AG08395 (cell line): ENCODE results near the gene CHCHD3.

Source experiments
- DNase-seq: peaks from one replicate; pipeline ENCODE4 v3.0.0; 2012; ENCODE audit warnings: mixed read lengths, low spot score

The CHCHD3 gene

DNA sequence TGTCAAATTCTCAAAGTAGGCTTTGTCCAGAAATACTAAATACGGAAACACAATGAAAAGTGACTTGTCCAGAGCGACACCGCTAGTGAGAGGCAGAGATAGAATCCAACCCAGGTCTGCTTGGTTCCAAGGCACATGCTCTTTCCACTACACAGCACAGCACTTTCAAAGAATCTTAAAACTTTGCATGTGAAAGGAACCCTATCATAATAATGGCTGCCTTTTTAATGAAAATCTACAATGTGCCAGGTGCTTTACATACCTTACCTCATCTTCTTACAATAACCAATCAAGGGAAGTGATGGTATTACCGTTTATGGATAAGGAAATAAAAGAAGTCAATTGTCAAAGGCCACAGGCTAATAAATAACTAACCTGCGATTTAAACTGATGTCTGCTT is 2.6 kb downstream of the CHCHD3 start:
- DNase-seq = no peak

DNA sequence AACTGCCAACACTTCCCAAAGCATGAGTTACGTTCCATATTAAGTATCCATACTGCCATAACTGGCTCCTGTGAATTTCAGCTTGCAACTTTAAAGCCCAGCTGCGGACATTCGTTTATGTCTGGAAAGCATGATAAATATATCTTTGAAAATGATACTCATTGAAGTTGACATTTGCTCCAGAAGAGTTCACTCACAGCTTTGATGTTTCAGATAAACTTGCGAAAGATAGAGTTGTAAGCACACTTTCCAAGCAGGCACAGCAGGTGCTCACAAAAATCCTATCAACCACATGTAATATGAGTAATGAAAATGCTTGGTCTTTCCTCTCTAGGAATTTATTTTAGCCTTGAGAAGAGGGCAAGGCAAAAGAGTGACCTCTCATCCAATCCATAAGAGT is 4.5 kb downstream of the CHCHD3 start:
- no peak for DNase-seq

DNA sequence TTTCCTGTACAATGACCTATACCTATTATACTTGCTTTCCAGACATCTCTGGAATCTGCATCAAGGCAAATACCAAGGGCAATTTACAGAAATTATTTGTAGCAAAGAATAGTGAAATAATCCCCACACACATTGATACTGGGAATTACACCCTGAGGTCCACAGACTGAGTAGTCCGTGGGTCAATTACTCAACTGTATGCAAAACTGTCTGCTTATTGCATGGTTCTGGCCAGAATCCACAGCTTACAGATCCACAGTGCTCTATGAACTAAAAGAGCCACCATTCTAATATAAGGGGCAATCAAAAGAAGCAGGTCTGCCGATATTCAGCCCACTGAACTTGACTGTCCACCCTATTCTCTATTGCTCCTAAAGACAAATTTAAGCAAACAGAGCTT is 5.7 kb downstream of the CHCHD3 start:
- DNase-seq = no peak

DNA sequence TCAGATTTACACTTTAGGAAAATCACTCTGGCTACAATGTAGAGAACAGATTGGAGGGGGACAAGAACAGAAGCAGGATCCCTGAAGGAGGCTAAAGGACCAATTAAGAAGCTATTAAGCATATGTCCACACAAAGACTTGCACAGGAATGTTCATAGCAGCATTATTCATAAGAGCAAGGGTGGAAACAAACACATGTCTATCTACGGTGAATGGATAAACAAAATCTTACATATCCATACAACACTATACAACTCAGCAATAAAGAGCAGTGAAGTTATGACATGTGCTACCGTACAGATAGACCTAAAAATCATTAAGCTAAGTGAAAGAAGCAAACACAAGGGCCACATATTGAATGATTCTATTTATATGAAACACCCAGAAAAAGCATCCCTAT is 10.4 kb downstream of the CHCHD3 start:
- no peak for DNase-seq

DNA sequence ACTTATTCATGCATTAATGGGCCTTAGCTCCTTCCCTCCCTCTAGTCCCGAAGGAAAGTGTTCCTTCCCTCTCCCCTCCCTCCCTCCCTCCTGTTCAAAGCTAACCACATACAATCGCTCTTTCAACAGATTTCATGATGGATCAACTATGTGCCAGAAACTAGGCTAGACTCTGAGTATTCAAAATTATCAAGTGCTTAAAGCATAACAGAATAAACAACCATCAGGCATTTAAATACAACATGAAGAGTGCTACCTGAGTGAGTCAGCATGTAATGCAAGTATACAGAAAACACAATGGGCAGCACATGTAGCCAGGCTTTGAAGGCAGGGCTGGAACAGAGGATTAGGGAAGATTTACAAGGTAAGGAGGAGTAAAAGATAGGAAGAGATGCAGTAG is 11.3 kb downstream of the CHCHD3 start:
- DNase-seq = no peak

DNA sequence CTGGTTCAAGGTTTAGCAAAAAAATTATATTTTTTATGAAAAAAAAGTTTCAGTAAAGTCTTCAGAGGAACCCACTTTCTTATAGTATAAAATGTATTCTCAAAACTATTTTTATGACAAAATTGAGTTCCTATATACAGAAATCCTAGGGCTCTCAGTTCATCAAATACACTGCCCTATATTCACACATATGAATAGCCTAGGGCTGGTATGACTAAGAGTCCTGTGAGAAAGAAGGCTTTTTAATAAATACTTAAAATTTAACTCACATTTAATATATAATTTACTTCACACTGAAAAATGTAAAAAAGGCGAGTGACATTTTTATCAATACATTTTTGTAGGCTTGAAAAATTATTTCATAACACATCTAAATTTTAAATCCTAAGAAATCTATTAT is 16.6 kb downstream of the CHCHD3 start:
- DNase-seq = no peak

DNA sequence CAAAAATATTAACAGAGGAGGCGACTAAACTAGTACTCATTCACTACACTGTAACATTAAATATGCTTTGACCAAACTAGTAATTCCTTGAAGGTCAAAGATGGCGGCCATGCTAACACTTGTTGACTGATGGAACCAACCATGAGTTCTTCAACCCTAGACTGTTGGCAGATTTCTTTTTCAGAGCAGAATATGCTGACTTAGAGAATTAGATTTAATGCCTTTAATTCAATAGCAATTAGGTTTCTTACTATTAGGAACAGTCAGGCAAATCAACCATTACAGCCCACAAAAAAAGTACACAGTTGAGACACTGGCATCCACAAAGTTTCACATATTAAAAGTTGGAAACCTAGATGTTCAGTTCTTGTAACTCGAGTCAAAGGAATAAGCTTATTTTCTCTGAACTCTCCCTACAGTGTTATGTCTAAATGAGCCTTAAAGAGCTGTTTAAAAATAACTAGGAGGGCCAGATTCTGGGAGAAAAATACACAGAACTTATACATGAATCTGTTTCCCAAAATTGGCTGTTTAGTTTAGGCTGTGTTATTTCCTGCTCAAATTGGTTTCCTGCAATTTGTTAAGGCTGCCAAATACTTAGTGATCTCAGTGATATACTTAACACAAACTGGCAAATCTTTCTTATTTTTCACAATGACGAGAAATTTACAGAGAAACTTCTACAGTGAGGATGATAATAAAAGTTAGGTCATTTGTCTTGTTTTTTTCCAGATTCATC is 17.6 kb downstream of the CHCHD3 start:
- DNase-seq = no peak

DNA sequence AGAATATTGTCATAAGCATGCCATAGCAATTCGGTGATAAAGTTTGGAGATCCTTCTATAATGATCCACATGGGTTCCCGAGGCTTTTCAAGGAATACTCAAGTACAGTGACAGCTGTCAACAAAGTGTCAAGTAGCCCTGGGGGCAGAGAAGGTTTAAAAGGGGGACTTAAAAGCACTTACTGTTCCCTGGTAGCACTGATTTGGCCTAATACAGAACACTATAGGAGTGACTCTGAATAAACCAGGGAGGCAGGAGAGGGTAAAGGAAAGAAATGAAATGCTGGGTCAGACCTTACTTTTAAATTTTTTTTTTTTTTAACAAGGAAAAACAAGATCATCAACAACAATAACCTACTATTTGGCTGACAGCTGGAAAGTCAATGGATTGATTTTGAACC is 20.1 kb downstream of the CHCHD3 start:
- DNase-seq = no peak

DNA sequence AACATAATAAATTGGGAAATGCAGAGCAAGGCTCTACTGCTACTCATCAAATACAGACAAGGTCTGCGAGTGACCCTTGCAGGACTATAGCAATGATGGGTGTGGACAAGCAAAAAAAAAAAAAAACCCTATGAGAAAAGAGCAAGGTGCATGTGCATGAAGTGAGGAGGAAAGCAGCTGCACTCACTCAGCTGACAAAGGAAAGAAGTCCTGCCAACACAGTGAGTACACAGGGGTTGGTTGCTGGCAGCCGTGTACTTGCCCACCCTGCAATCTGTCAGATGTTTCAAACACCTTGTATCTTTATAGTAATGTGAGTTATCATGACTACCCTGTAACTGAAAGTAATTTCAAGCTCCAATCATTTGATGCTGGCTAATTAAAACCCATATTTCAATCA is 20.5 kb downstream of the CHCHD3 start:
- DNase-seq = no peak

DNA sequence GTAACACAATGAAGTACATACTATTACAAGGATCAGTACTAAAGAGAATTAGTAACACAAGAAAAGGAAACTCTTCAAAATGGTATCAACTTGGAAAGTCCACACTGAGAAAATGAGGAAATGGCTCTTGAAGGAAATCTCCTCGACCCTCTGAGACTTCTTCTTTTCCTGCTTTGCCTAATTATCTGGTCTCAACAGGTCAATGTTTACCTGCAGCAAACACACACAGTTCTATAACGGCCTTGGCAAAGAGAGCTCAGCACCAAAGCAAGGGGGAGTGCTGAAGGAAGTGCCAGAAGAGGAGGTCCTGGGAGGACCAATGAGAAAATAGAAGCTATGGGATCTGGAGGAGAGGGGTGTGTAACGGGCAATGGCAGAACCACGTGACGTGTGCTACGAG is 21.9 kb downstream of the CHCHD3 start:
- no peak for DNase-seq

DNA sequence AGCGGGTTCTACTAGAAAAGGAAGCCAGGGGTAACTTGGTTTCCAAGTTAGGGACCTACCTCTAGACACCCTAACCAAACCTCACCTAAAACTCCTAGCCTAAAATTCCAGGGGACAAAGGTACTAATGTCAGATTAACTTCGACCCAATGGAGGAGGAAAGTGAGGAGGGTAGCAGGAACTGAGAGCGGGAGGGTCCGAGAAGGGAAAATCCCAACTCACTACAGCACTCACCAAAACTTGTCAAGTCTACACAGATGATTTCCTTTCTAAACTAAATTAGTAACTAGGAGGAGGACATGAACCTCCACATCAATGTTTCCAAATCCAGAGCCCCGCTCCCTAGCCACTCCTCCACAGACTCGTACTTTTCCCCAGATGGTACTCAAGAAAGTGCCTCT is 22.6 kb downstream of the CHCHD3 start:
- DNase-seq = no peak

DNA sequence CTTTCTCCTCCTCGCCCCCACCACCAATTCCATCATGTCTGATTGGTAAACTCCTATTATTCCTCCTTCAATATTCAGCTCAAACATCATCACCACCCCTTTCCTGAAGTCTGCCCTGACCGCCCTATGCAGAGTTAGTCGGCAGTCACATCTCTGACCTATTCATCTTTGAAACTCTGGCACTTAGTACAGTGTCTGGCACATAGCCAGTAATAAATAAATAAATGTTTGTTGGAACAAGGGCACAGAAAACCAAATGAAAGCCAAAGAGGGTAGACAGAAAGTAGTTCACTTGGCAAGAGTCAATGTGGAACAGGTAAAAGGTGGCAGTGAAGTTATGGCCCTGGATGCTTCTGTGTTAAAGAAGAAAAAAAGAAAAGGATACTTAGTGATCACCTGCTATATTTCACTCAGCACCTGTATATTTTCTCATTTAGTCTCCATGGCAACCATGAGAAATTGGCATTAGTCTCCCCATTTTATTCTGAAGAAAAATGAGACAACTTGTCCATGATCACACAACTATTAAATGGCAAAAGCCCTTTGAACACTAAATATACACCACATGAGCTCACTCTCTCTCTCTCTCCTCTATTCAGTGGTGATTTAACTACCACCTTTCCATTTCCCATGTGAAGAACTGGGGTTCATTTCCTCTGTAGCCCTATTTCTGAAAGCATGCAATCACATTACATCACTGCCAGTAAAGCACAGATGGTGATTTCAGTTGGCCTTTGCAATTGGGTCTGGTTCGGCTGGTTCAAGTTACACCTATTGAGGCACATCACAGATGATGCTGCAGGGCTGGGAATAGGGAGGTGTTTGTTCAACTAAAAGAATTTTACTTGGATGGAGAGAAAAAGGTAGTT is 25.3 kb downstream of the CHCHD3 start:
- no peak for DNase-seq

DNA sequence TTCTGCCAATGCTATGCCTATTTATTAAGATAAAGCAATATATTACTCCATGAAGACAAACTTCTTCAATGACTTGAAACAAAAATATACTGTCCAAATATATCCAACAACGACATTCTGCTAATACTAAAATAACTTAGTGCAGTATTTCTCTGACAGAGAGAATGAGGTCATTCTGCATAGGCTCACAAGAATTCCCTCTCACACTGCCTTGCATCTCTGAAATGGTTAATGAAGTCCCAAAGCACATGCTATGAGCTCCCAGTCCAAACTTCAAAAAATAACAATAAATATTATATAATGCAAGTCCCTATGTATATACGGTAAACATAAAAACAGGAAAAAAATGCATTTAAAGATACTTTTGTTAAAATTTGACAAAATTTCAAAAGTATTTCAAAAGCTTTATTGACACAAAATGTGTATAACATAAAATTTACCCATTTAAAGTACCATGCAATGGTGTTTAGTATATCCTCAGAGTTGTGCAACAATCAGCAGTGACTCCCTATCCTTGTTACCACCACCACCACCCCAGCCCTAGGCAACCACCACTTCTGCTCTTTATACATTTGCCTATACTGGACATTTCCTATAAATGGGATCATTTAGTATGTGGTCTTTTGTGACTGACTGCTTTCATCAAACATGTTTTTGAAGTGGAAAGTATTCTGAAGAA is 27.6 kb downstream of the CHCHD3 start:
- no peak for DNase-seq

DNA sequence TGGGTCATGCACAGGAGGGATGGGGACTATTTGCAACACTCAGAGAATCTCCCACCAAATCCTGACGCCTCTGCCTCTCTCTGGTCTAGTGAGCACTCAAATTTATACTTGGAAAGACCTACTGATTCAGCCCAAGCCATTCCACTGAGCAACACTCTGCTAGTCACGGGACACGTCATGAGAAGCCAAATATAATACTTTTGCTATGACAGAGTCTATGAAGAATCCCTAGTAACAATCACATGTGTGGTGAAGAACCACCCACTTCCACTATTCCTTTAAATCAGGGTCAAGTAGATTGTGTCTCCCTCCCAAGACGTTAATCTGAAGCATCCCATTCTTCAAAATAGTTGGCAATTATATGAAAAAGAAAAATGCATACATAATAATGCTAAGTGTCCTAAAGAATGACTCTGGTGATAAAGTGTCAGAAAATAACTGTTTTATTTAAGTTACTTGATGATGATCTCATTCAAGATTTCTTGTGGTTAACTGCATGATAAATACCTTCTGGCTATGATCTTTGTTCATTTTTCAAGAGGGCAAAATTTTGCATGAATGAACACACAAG is 28.5 kb downstream of the CHCHD3 start:
- peak; percentile 94 for DNase-seq

DNA sequence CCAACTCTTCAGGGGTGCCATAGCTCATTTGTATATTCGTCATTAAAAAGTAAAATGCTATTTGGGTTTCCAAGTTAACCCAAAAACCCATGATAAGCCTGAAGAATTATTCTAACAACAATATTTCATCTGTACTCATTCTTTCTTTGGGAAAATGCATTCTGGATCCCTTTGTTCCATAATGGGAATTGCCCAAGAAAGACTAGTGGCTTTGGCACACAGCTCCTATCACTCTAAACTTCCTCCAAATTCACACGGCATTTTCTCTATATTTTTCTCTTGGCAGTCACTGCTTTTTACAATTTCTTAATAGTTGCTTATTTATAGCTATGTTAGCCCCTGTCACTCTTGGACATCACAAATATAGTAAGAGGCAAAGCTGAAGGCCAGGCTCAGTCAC is 29.1 kb downstream of the CHCHD3 start:
- peak; percentile 20 for DNase-seq

DNA sequence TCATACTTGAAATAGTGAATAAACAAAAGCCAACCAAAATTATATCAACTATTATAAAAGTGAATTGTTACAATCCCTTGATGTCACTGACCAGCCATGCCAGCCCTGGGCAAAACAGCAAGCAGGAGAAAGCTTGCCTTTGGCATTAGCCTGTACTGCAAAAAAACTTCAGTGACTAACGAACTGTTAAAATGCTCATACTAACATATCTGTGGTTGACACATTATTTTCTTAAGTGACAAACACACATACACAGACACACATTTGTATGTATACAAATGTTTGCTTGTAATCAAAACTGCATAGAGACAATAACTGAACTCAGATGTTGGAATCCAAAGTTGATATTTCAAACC is 29.5 kb downstream of the CHCHD3 start:
- DNase-seq = no peak

DNA sequence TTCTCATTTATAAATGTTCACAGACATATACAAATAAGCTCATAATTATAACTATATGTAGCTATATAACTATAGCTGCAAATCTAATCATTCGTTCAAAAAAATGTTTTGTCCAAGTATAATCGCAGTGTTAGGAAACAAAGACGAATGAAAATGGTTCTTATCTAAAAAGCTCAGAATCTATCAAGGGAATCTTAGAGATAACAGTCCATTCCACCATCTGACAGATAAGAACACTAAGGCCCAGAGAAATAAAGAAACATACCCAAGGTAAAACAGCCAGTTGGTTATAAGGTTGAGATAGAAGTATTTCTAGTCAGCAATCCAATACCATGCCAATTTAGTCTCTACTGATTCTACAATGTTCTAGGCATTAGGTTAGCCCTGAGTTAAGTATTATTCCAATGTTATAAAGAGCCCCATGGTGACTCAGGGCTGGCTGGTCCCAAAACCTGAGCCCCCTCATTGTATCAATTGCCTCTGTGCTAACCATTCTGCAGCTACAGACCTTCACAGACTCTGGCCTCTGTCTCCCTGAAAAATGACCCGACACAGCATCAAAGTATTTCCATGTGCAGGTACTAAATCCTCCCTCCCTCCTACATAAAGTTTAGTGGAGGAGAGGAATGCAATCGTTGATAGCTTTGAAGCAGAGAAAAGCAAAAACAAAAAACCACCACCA is 30.0 kb downstream of the CHCHD3 start:
- no peak for DNase-seq

DNA sequence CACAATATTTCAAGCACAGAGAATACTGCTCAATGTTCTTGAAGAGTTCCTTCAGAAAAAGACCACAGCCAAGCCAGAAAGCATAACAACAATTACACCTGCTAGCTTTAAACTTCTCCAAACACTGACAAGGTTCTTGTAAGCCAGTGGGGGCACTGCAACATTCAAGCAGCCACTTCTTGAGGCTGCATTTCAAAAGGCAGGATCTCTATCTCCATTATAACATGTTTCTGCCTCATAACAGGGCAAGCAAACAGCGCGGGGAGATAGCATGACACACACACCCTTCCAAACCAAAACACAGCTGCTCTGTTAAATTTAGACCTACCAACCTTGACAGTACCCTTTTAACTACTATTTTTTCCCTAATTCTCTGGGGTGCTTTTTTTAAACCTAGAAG is 30.8 kb downstream of the CHCHD3 start:
- no peak for DNase-seq

DNA sequence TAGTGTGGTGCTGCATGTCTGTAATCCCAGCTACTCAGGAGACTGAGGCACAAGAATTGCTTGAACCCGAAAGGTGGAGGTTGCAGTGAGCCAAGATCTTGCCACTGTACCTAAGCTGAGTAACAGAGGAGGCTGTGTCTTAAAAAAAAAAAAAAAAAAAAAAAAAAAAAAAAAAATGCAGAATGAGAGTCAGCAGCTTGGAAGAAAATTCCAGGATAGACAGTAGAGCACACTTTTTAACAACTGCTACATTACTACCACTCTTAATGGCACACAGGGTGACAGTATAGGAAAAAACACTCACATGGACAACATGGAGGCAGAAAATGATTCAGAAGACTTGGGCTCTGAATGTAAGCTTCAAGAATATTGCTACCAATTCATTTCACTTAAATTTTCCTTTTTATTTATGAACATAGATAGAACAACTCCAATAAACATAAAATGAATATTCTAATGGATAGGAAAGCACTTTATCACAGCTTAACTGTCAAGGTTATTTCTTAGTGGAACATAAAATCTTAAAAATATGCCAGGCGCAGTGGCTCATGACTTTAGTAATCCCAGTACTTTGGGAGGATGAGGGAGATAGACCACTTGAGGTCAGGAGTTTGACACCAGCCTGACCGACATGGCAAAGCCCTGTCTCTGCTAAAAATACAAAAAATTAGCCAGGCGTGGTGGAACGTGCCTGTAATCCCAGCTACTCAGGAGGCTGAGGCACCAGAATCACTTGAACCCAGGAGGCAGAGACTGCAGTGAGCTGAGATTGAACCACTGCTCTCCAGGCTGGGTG is 31.5 kb downstream of the CHCHD3 start:
- DNase-seq = no peak

DNA sequence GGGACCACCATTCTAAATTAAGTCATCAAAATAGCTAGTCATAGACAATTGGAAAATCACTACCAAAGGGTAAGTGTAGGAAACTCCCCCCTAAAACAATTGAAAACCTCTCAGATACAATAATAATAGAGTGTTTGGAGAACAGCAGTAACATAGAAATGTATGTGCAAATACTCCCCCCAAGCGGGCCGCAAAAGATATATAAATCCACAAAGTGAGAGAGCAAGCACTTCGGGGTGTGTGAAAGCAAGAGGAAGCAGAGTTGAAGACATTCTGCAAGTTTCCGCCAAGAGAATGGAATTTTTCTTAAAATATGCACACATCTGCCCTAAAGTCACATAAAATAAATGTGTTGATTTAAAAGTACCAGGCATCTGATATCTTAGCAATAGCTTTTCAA is 33.3 kb downstream of the CHCHD3 start:
- no peak for DNase-seq

DNA sequence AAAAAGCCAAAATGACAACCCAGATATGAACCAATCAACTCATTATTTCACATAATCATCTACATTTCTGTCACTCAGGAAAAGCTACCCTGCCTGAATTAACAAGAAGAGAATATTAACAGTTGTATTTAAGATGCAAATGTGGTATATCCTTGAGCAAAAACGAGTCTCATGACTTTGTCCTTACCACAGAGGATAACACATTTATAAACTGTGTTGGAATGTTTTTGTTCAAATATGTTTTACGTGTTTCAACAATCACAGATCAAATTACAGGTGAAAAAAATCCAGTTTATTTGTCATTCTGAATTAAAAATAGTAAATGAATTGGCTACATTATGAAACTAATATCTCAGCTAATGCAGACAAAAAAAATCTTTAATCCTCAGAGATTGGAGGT is 34.6 kb downstream of the CHCHD3 start:
- no peak for DNase-seq
